Ovary (tissue), 9 donors: ENCODE data around the gene RETREG2. TPM values are rescaled to one million over a fixed set of nuclear protein-coding genes. Genes with fewer than 3 reads are reported as not detected.

Experiments used
- DNase-seq, 5 donors: peaks; one replicate each; pipeline ENCODE4 v3.0.0-alpha.2; 2019 to 2020
- H3K27ac ChIP-seq, 2 donors: fragments of 200-600 bp; one replicate each; pipeline versions ENCODE4 v1.5.1 to v1.8.0; 2019 to 2022
- H3K27me3 ChIP-seq: fragments of 200-600 bp; one replicate; pipeline ENCODE4 v1.8.0; 2022
- H3K36me3 ChIP-seq: fragments of 200-600 bp; sonication (generic); one replicate; pipeline ENCODE4 v1.5.1; 2019
- H3K4me1 ChIP-seq: one replicate; pipeline ENCODE4 v1.8.1; 2013; ENCODE audit warnings: mild to moderate bottlenecking, moderate library complexity; ENCODE audit not compliant: insufficient read depth
- H3K4me3 ChIP-seq: fragments of 200-600 bp; sonication (generic); one replicate; pipeline ENCODE4 v1.5.1; 2017
- H3K9me3 ChIP-seq, 2 donors: fragments of 200-600 bp in 1 of 2; sonication (generic) in 1 of 2; one replicate each; pipeline versions ENCODE4 v1.5.1 to v1.8.1; 2013 to 2019; ENCODE audit warnings: mild to moderate bottlenecking in 1 of 2, moderate library complexity in 1 of 2
- EP300 ChIP-seq: sonication (generic); formaldehyde crosslinking; IDR thresholded peaks from one replicate; pipeline ENCODE4 v1.6.1; 2017; ENCODE audit warnings: antibody characterized with exemption
- POLR2A ChIP-seq: fragments of 450-650 bp; IDR thresholded peaks from one replicate; pipeline ENCODE4 v1.6.1; 2017; ENCODE audit warnings: antibody characterized with exemption, mild to moderate bottlenecking, moderate library complexity
- WGBS, 3 donors: extraction: QIAGEN DNeasy Blood & Tissue Kit in 1 of 3; methylation state at CpG; one replicate each; pipeline versions ENCODE4 v1.1.5 to v1.1.7; 2013 to 2017; 5-methylcytosine and 5-hydroxymethylcytosine counted together
- intact Hi-C, 4 donors: fragments of 100-400 bp; cut with DNase I; formaldehyde crosslinking; loops; one replicate each; pipeline versions ENCODE4 v1.11.0 to v1.15.1; 2022 to 2023
- polyA plus RNA-seq, 2 donors: library from polyadenylated mRNA; stranded (reverse); fragments of 200-250 nt in 1 of 2; fragments of 350-450 nt in 1 of 2; fragmentation: Illumina TruSeq in 1 of 2; extraction: RNeasy Lipid Tissue Mini Kit (QIAGEN cat#74804) in 1 of 2; gene quantifications; one replicate each; pipeline ENCODE4 v1.2.3, GENCODE V29; 2013 to 2014
- total RNA-seq, 7 donors: library from RNA; depleted of rRNA in 2 of 7; stranded (reverse); fragments of >200 nt in 2 of 7; fragmentation: NEBNext Ultra II Directional in 3 of 7; extraction: Animal tissue kit (Norgen Biotek cat#: 25700) in 3 of 7; gene quantifications; one replicate each; pipeline versions ENCODE4 v1.1.0 to v1.2.4, GENCODE V29; 2016 to 2023
- TF ChIP-seq, protein P1 (sequence below), 3 donors: fragments of 450-650 bp in 2 of 3; fragments of 200-600 bp in 1 of 3; IDR thresholded peaks; one replicate each; pipeline versions ENCODE4 v1.5.1 to v1.8.0; 2016 to 2022; ENCODE audit warnings: antibody characterized with exemption in 3 of 3, mild to moderate bottlenecking in 1 of 3
- donor health status: DM: no; HTN: no; CAD: no; lungs with moderate emphysema.
- donor health status: DM: no; HTN: no; CAD: no.
- donor health status: Bipolar disorder and iron deficiency.
- donor health status: DM: yes; HTN: yes; CAD: no.
- donor health status: DM: no; HTN: no; CAD: no.
- donor health status: DM: yes; HTN: yes; CAD: no.

RETREG2 gene
- total and polyA plus RNA-seq, 9 donors: 40.9 to 110 (median 95.6) TPM

- Histone ChIP-seq H3K4me3 (no peak overlapping the region), H3K9me3 (no peaks in the 10 kb centered on the region), H3K27me3 (no peaks in the 10 kb centered on the region), H3K4me1 (peaks cover 4% of the 10 kb centered on the region), H3K36me3 (no peaks in the 10 kb centered on the region), H3K27ac (no peak overlapping the region)
- no peak for DNase-seq
- TF ChIP-seq POLR2A (no peak), EP300 (no peak)
- TF ChIP-seq, protein P1, sequence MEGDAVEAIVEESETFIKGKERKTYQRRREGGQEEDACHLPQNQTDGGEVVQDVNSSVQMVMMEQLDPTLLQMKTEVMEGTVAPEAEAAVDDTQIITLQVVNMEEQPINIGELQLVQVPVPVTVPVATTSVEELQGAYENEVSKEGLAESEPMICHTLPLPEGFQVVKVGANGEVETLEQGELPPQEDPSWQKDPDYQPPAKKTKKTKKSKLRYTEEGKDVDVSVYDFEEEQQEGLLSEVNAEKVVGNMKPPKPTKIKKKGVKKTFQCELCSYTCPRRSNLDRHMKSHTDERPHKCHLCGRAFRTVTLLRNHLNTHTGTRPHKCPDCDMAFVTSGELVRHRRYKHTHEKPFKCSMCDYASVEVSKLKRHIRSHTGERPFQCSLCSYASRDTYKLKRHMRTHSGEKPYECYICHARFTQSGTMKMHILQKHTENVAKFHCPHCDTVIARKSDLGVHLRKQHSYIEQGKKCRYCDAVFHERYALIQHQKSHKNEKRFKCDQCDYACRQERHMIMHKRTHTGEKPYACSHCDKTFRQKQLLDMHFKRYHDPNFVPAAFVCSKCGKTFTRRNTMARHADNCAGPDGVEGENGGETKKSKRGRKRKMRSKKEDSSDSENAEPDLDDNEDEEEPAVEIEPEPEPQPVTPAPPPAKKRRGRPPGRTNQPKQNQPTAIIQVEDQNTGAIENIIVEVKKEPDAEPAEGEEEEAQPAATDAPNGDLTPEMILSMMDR (IDR thresholded peaks at IDR 0.05): no peak
- intact Hi-C loops: no loop called here
- 73 to 81% (median 78%) methylated on average over 4 of the region's 4 CpGs for WGBS, 3 donors
These were observed 46.3 kb upstream of the RETREG2 start for GRCh38 chr2:219131744-219132143.

DNA sequence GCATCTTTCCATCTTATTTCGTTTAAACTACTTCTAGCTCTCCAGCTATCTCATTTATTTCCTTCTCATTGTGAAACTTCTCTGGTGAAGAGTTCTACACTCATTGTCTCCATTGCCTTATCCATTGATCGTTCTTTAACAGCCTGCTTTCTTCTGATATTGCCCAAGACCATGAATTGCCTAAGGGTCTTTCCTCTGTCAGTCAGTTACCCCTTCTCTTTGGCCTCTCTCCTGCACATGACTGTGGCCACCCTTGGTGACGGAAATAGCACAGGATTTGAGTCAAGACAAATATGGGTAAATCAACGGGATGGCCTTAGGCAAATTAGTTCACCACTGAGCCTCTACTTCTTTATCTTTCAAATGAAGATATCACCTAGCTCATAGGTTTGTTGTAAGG lies 44.1 kb upstream of the RETREG2 start:
- no peaks in the 10 kb centered on the region for H3K9me3 ChIP-seq
- TF ChIP-seq POLR2A: no peak
- TF ChIP-seq EP300: no peak
- TF ChIP-seq, protein P1 (IDR thresholded peaks at IDR 0.05): no peak
- 91 to 95% (median 94%) methylated on average over 4 of the region's 4 CpGs for WGBS, 3 donors
- H3K4me1 ChIP-seq: no peaks in the 10 kb centered on the region
- no peaks in the 10 kb centered on the region for H3K27me3 ChIP-seq
- intact Hi-C loops: no loop called here
- no peak overlapping the region for H3K4me3 ChIP-seq
- no peaks in the 10 kb centered on the region for H3K36me3 ChIP-seq
- no peak for DNase-seq
- H3K27ac ChIP-seq: no peak overlapping the region

GRCh38 chr2:219140722-219141121 lies 37.4 kb upstream of the RETREG2 start:
- Histone ChIP-seq H3K27ac (no peak overlapping the region), H3K9me3 (no peaks in the 10 kb centered on the region), H3K4me3 (no peak overlapping the region), H3K4me1 (no peaks in the 10 kb centered on the region), H3K36me3 (no peaks in the 10 kb centered on the region), H3K27me3 (no peaks in the 10 kb centered on the region)
- TF ChIP-seq POLR2A: no peak
- TF ChIP-seq, protein P1 (IDR thresholded peaks at IDR 0.05): no peak
- TF ChIP-seq EP300: no peak
- intact Hi-C loops: loop anchor here in 1 of 4 donors (10.0 kb wide), 1 partner anchor 86 kb away; no protein-coding TSS in a partner anchor
- DNase-seq: no peak
- WGBS, 3 donors: 87 to 96% (median 93%) methylated on average over 3 of the region's 3 CpGs

DNA sequence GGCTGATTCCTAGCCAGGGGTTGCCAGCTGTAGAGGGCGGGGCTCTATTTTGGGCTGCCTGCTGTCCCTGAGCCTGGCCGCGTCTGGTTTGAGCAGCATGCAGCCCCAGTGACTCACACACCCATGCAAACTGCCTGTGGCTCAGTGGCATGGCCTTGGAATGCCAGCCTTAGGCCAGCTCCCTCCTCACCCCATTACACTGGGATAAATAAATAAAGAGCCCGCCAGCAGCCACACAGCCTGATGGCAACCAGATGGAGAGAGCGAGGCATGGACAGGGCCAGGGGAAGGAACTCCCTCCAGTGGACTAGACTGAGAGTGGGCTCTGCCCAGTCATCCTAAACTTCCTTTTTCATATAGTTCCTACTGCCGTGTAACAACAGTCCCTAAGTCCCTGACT lies 35.7 kb upstream of the RETREG2 start:
- Histone ChIP-seq H3K4me3 (no peak overlapping the region), H3K9me3 (no peaks in the 10 kb centered on the region), H3K27me3 (no peaks in the 10 kb centered on the region), H3K36me3 (no peaks in the 10 kb centered on the region), H3K4me1 (no peaks in the 10 kb centered on the region), H3K27ac (no peak overlapping the region)
- TF ChIP-seq, protein P1 (IDR thresholded peaks at IDR 0.05): no peak
- no peak for DNase-seq
- intact Hi-C loops: loop anchor here in 1 of 4 donors (10.0 kb wide), 1 partner anchor 88 kb away; no protein-coding TSS in a partner anchor
- WGBS, 3 donors: 79 to 89% (median 82%) methylated on average over 6 of the region's 6 CpGs
